Heart right ventricle (tissue), 16 donors: ENCODE results near the gene ZC3H12C. TPM values are rescaled to one million over a fixed set of nuclear protein-coding genes. Genes with fewer than 3 reads are reported as not detected.

ENCODE experiments used
- ATAC-seq, 8 donors: fragments of 200-7000 bp; cut with Tn5 transposase; one replicate each; pipeline ENCODE4 v1.9.1; 2020; ENCODE audit warnings: mild to moderate bottlenecking in 8 of 8, moderate library complexity in 8 of 8, moderate number of reproducible peaks in 1 of 8
- DNase-seq, 2 donors: peaks; one replicate each; pipeline ENCODE4 v3.0.0-alpha.2; 2020
- H3K27ac ChIP-seq, 10 donors: fragments of 200-600 bp; sonication (generic) in 2 of 10; one replicate each; pipeline versions ENCODE4 v1.5.0 to v1.8.0; 2020 to 2022; ENCODE audit warnings: mild to moderate bottlenecking in 3 of 10
- H3K27me3 ChIP-seq, 7 donors: fragments of 200-600 bp; one replicate each; pipeline ENCODE4 v1.8.0; 2021 to 2022; ENCODE audit warnings: mild to moderate bottlenecking in 2 of 7
- H3K36me3 ChIP-seq, 9 donors: fragments of 200-600 bp; sonication (generic) in 1 of 9; one replicate each; pipeline versions ENCODE4 v1.5.0 to v1.8.0; 2020 to 2022; ENCODE audit warnings: mild to moderate bottlenecking in 2 of 9
- H3K4me1 ChIP-seq, 9 donors: fragments of 200-600 bp; sonication (generic) in 1 of 9; one replicate each; pipeline versions ENCODE4 v1.5.0 to v1.8.0; 2020 to 2022; ENCODE audit warnings: mild to moderate bottlenecking in 4 of 9
- H3K4me3 ChIP-seq, 10 donors: fragments of 200-600 bp; sonication (generic) in 2 of 10; one replicate each; pipeline versions ENCODE4 v1.5.0 to v1.8.0; 2020 to 2022; ENCODE audit warnings: mild to moderate bottlenecking in 7 of 10, moderate library complexity in 2 of 10
- H3K9me3 ChIP-seq, 11 donors: fragments of 200-600 bp in 10 of 11; sonication (generic) in 2 of 11; one replicate each; pipeline versions ENCODE4 v1.5.0 to v1.8.0; 2013 to 2022; ENCODE audit warnings: mild to moderate bottlenecking in 2 of 11, control low read depth in 1 of 11, moderate library complexity in 1 of 11
- WGBS, 2 donors: extraction: QIAGEN DNeasy Blood & Tissue Kit; methylation state at CpG; one replicate each; pipeline ENCODE4 v1.1.7; 2013; ENCODE audit warnings: inconsistent platforms in 1 of 2; 5-methylcytosine and 5-hydroxymethylcytosine counted together
- intact Hi-C, 10 donors: fragments of 100-400 bp; cut with DNase I; formaldehyde crosslinking; loops; one replicate each; pipeline versions ENCODE4 v1.11.1 to v1.14.2; 2022
- polyA plus RNA-seq, 2 donors: library from polyadenylated mRNA; stranded (reverse); fragments of 200-250 nt; gene quantifications; one replicate each; pipeline ENCODE4 v1.2.3, GENCODE V29; 2013
- total RNA-seq, 10 donors: library from RNA; stranded (reverse); fragmentation: NEBNext Ultra II Directional in 3 of 10; extraction: Animal tissue kit (Norgen Biotek cat#: 25700) in 3 of 10; gene quantifications; one replicate each; pipeline versions ENCODE4 v1.2.1 to v1.2.4, GENCODE V29; 2021 to 2023
- TF ChIP-seq, protein P1 (sequence below), 9 donors: fragments of 200-600 bp; sonication (generic) in 2 of 9; IDR thresholded peaks; one replicate each; pipeline versions ENCODE4 v1.5.0 to v1.8.0; 2021 to 2022; ENCODE audit warnings: antibody characterized with exemption in 9 of 9, mild to moderate bottlenecking in 5 of 9, moderate library complexity in 1 of 9
- donor health status: Arrhythmogenic right ventricular cardiomyopathy.
- donor health status: ischemic (EF 13 %, LVEDD 7.1; RV severe dilation, severe dysfunction).
- donor health status: healthy with polysubstance abuse.
- donor health status: DM: no; HTN: yes; CAD: no.
- donor health status: DM: no; HTN: no; CAD: no.
- donor health status: ischemic (EF 25% LVEDD 6.9; RV normal size, moderate dysfunction).
- donor health status: ischemic (EF 25% LVEDD 5.7; RV mildly dilated, moderate dysfunction).
- donor health status: healthy.
- donor health status: DM: yes; HTN: yes; CAD: no.
- donor health status: Ischemic cardiomyopathy.
- donor health status: ischemic (EF 35%, LVEDD 5.7; RV mildly dilated, moderate dysfunction).
- donor health status: nonischemic (EF 11% LVEDD 7.7; RV severe dilation, severe dysfunction).
- donor health status: DM: yes; HTN: yes; CAD: no.
- donor health status: PGD.
- donor health status: ischemic (EF 29% LVEDD 5.4; RV normal size, mild dysfunction).
- donor health status: nonischemic (EF 23%, LVEDD 6.1; RV moderate dilation, normal function).

Gene ZC3H12C
- total and polyA plus RNA-seq, 12 donors, result 2.1 to 22.8 (median 20.1) TPM

GRCh38 chr11:110077346-110077745 is 15.8 kb upstream of the ZC3H12C start:
- ATAC-seq (no peak), DNase-seq (no peak)
- Histone ChIP-seq H3K9me3 (peaks cover 0 to 10% (median 4%) of the 10 kb centered on the region in 11 donors), H3K27me3 (no peaks in the 10 kb centered on the region), H3K27ac (no peak overlapping the region), H3K36me3 (no peaks in the 10 kb centered on the region), H3K4me3 (no peak overlapping the region), H3K4me1 (peaks cover 0 to 26% (median 0%) of the 10 kb centered on the region in 9 donors)
- intact Hi-C loops, result no loop called here
- TF ChIP-seq, protein P1, sequence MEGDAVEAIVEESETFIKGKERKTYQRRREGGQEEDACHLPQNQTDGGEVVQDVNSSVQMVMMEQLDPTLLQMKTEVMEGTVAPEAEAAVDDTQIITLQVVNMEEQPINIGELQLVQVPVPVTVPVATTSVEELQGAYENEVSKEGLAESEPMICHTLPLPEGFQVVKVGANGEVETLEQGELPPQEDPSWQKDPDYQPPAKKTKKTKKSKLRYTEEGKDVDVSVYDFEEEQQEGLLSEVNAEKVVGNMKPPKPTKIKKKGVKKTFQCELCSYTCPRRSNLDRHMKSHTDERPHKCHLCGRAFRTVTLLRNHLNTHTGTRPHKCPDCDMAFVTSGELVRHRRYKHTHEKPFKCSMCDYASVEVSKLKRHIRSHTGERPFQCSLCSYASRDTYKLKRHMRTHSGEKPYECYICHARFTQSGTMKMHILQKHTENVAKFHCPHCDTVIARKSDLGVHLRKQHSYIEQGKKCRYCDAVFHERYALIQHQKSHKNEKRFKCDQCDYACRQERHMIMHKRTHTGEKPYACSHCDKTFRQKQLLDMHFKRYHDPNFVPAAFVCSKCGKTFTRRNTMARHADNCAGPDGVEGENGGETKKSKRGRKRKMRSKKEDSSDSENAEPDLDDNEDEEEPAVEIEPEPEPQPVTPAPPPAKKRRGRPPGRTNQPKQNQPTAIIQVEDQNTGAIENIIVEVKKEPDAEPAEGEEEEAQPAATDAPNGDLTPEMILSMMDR (IDR thresholded peaks at IDR 0.05), result no peak
- WGBS, 2 donors, result 84 to 93% methylated on average over 1 of the region's 1 CpG

- Histone ChIP-seq H3K9me3 (peaks cover 0 to 10% (median 4%) of the 10 kb centered on the region in 11 donors), H3K4me3 (no peak overlapping the region), H3K36me3 (no peaks in the 10 kb centered on the region), H3K27me3 (no peaks in the 10 kb centered on the region), H3K27ac (no peak overlapping the region), H3K4me1 (peaks cover 0 to 21% (median 0%) of the 10 kb centered on the region in 9 donors)
- 64 to 66% methylated on average over 6 of the region's 6 CpGs for WGBS, 2 donors
- intact Hi-C loops, result no loop called here
- ATAC-seq (no peak), DNase-seq (no peak)
- TF ChIP-seq, protein P1 (IDR thresholded peaks at IDR 0.05), result no peak
These were observed 15.3 kb upstream of the ZC3H12C start for GRCh38 chr11:110077831-110078325.

- intact Hi-C loops, result no loop called here
- TF ChIP-seq, protein P1 (IDR thresholded peaks at IDR 0.05), result no peak
- no peak overlapping the region for H3K27ac ChIP-seq
- H3K4me1 ChIP-seq, result peaks cover 0 to 21% (median 0%) of the 10 kb centered on the region in 9 donors
- no peak for ATAC-seq
- no peaks in the 10 kb centered on the region for H3K27me3 ChIP-seq
- H3K4me3 ChIP-seq, result no peak overlapping the region
- peaks cover 0 to 10% (median 4%) of the 10 kb centered on the region in 11 donors for H3K9me3 ChIP-seq
- no peaks in the 10 kb centered on the region for H3K36me3 ChIP-seq
- WGBS, 2 donors, result 97 to 100% methylated on average over 1 of the region's 1 CpG
- DNase-seq, result no peak
These were observed 14.2 kb upstream of the ZC3H12C start for GRCh38 chr11:110078923-110079544.

DNA sequence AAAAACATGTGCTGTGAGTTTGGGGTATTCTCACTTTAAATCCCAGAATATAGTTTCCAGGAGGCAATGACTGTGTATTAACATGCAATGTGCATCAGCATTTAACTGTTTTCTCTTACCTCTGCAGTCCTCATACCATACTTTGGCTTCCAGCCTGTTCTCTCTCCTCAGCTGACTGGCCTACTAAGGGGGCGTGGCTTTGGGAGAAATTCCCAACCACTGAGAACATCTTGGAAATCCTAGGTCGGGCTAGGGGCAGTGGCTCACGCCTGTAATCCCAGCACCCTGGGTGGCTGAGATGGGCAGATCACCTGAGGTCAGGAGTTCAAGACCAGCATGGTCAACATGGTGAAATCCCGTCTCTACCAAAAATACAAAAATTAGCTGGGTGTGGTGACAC is 13.5 kb upstream of the ZC3H12C start:
- H3K36me3 ChIP-seq, result no peaks in the 10 kb centered on the region
- no peak overlapping the region for H3K4me3 ChIP-seq
- ATAC-seq (no peak), DNase-seq (no peak)
- TF ChIP-seq, protein P1 (IDR thresholded peaks at IDR 0.05), result no peak
- intact Hi-C loops, result loop anchor here in 2 of 10 donors (10.0 kb wide), 2 partner anchors 115 to 125 kb away; no protein-coding TSS in a partner anchor
- peaks cover 0 to 10% (median 4%) of the 10 kb centered on the region in 11 donors for H3K9me3 ChIP-seq
- no peak overlapping the region for H3K27ac ChIP-seq
- no peaks in the 10 kb centered on the region for H3K27me3 ChIP-seq
- peaks cover 0 to 21% (median 0%) of the 10 kb centered on the region in 9 donors for H3K4me1 ChIP-seq
- WGBS, 2 donors, result 85 to 88% methylated on average over 4 of the region's 4 CpGs
